NCI-H1417 (cell line): ENCODE measurements around the gene RYK.
A peak's percentile ranks its signal among the peaks of the same experiment; 100 is the strongest.
"Not testable (repeated sequence)": the region's sequence is repeated elsewhere in the genome, so short reads cannot be mapped to it uniquely, and the experiment has no call there.

Source experiments
- DNase-seq, 3 experiments: peaks; one replicate each; lab custom pipeline; 2025; lab: John Stamatoyannopoulos, UW

Gene RYK

DNA sequence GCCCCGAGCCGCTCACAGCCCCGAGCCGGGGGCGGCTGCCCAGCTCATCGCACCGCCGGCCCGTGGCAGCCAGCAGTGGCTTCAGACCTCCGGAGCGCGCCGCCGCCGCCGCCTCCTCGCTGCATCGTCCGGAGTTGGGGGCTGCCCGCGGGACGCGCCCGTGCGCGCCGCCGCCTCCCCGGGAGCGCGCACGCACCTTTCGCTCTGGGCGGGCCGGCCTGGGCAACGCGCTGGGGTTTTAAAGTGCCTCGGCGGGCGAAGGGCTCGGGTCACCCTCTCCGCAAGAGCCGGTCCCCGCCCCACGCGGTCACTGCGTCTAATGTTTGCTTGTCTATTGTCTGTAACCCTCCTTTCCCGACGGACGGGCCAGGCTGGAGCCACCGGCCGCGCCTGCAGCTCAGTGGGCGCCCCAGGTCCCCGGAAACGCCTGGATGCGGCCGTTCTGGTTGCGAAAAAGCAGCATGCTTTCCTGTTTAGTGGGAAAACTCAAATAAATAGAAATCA is at the start of gene RYK:
Gene RYK (minus strand): TSS at position 143 of the 504 bp plus-strand sequence. CDS start 205 bp downstream, outside the sequence.
- DNase-seq: peak; percentile 83 to 92 (median 92)

DNA sequence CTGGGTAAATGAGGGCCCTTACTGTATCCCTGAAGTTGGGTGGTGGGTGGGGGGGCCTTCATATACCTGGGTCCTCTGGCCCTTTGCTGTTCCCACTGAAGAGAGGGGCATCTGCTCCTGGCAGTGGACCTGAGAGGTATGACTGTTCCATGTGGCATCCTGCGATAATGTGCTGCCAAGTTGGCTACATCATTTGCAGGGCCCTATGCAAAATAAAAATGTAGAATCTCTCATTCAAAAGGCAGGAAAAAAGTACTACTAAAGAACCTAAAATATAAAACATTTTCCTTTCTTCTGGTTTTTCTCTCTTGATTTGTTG is 49.2 kb upstream of the RYK start:
- DNase-seq: no peak

DNA sequence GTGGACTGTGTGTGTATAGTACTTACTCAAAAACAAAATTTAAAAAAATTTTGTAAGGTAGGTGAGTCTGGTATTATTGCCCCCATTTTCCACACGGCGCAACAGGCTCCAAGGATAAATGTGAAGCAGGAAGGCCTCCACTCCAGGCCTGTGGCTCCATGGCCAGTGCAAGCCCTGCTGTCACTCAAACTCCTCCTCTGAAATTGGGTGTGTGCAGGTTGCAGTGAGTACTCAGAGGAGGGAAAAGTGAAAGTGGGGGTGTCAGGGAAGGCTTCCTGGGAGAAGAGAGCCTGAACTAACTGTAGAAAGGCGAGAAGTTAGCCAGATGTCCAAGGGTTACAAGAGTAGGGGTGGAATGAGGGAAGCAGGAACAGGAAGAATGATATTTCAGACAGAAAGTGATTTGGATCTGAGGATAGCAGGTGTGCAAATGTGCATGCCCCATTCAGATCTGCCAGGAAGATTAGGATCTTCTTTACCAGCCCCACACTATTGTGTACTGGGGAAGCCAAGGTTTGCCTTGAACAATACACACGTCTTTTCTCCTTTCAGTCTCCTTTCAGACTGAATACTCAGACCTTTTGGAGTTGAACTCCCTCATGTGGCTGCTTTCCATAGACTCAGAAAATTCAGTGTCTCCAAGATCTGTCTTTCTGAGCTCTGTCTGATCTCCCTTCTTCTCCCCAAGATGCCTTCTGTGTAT is 48.7 kb upstream of the RYK start:
- peak in 1 of 3 experiments; percentile 47 for DNase-seq

DNA sequence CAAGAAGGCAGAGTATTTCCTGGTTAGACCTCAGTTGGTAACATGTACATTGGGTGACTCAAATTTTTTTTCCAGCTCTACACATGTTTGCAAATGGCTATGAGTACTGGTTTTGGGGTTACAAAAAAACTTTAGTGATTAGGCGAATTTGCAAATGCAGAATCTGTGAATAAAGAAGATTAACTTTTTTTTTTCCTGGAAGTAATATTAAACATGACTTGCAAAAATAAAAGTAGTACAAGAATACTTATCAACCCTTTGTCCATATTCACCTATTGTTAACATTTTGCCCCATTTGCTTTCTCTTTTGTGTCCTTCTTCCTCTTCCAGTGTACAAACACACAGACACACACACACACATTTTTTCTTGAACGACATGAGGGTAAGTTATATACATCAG is 47.6 kb upstream of the RYK start:
- no peak for DNase-seq

DNA sequence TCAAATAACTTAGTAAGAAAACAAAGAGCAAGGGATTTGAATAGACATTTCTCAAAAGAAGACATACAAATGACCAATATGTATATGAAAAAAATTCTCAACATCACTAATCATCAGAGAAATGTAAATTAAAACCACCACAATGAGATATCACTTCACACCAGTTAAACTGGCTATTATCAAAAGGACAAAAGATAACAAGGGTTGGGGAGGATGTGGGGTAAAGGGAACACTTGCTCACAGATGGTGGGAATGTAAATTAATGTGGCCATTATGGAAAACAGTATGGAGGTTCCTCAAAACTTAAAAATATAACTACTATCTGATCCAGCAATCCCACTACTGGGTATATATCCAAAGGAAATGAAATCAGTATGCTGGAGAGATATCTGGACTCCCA is 46.0 kb upstream of the RYK start:
- no peak for DNase-seq

GRCh38 chr3:134295930-134296329 is 45.3 kb upstream of the RYK start:
- DNase-seq: no peak

DNA sequence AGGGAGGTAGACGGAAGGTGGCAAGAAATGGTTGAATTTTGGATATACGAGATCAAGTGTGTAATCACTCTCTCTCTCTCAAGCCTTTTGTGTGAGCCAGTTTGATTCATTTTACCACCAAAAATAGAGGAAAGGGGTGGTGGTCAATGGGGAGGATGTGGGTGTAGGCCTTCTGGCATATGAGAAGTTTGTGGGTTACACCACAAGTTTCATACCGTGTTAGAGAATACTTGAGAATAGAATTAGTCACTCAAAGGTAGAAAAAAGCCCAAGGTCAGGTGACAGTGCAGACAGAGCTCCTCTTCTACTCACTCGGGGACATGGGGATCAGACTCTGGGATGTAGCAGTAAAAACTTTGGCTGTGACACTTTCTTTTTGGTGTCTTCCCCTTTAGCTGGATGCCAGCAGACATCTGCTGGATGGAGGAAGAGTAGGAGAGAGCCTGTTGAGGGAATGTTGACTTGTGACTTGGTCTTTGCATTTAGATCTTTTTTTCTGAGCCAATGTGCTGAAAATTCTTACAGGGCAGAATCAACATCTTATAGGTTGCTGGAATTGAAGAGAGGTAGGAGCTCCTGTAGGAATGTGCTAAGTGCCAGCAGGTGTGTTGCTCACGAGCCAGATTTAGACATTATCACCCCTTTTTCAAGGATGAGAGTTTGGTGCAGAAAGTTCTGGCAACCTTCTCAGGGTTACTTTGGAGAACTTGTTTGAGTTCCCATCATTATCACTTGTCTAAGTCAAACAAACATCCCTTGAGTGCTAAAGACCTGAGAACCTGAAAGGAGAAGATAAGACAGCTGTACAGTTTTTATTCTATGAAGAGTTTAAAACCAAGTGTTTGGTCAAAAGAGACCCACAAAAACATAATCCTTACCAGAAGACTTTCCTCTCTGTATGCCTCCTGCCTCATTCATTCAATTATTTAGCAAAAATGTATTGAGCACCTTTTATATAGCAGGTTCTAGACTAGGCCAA is 43.9 kb upstream of the RYK start:
- DNase-seq: no peak

- DNase-seq: no peak
Measured at GRCh38 chr3:134291319-134292254, 40.9 kb upstream of the RYK start.

GRCh38 chr3:134287512-134287911 is 36.9 kb upstream of the RYK start:
- DNase-seq: no peak

DNA sequence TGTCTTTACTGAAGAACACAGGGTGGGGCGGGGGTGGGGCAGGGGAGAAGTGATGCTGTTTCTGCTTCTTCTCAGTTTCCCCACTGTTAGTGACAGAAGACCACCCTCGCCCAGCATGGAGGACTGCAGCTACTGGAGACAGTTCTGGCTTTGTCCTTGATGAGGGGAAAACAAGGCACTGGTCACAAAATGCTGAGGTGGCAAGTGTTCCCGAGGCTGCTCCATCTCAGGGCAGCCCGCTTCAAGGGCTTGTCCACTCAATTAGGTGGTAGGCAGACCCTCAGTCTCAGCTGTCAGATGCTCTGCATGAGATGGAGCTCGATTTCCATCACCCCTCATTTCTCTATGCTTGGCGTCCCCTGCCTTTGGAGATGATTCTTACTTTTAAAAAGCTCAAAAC is 33.8 kb upstream of the RYK start:
- DNase-seq: no peak

GRCh38 chr3:134282659-134283047 is 32.0 kb upstream of the RYK start:
- DNase-seq: no peak

- no peak for DNase-seq
Measured at GRCh38 chr3:134281912-134282658, 31.4 kb upstream of the RYK start.

GRCh38 chr3:134279466-134279865 is 28.8 kb upstream of the RYK start:
- no peak for DNase-seq

- DNase-seq: no peak
Measured at GRCh38 chr3:134277066-134277660, 26.5 kb upstream of the RYK start.

GRCh38 chr3:134276086-134276485 is 25.4 kb upstream of the RYK start:
- no peak for DNase-seq

GRCh38 chr3:134275110-134275509 is 24.5 kb upstream of the RYK start:
- DNase-seq: not testable (repeated sequence)

DNA sequence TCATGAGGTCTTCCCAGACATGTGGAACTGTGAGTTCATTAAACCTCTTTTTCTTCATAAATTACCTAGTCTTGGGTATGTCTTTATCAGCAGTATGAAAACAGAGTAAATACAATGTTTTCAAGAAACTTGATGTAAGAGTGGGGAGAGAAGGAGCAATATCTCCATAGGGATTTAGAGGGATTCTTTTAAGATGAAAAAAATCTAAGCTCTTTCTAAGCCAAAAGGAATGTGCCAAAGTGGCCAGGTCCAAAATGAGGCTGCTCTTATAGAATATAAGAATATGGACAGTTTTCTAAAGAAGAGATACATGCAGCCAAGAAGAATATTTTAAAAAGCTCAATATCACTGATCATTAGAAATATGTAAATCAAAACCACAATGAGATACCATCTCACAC is 23.9 kb upstream of the RYK start:
- DNase-seq: no peak

- DNase-seq: no peak
Measured at GRCh38 chr3:134267996-134268395, 17.3 kb upstream of the RYK start.

- no peak for DNase-seq
Measured at GRCh38 chr3:134260987-134261386, 10.3 kb upstream of the RYK start.

GRCh38 chr3:134258761-134259347 is 8.2 kb upstream of the RYK start:
- no peak for DNase-seq
